HEK293 (cell line): ENCODE measurements around the gene TMEM232.

Experiments
- CTCF ChIA-PET: fragments of 350-600 bp; formaldehyde crosslinking; extraction: SDS; loops from one replicate; lab custom pipeline; 2021; ENCODE audit warnings: antibody characterized with exemption; lab: Yijun Ruan, JAX
- POLR2A ChIA-PET: fragments of 300-600 bp; formaldehyde crosslinking; extraction: SDS; loops from one replicate; lab custom pipeline; 2020; ENCODE audit warnings: antibody characterized with exemption, inconsistent platforms; lab: Yijun Ruan, JAX
- H3K27ac ChIP-seq: fragments of 200-500 bp; sonication (Bioruptor generic); 2 replicates; pipeline ENCODE4 v1.5.1; 2014; ENCODE audit warnings: low read depth, low read length, control low read depth, inconsistent platforms; ENCODE audit errors: extremely low read depth
- H3K36me3 ChIP-seq, 2 experiments: fragments of 200-500 bp in 1 of 2; sonication (Bioruptor generic) in 1 of 2; 1 replicate in 1 of 2; 2 replicates in 1 of 2; pipeline ENCODE4 v1.5.1; 2014 to 2017; ENCODE audit warnings: inconsistent platforms in 2 of 2, low read length in 2 of 2; ENCODE audit not compliant: control insufficient read depth in 2 of 2, insufficient read depth in 1 of 2
- H3K4me1 ChIP-seq: fragments of 200-500 bp; sonication (Bioruptor generic); 2 replicates; pipeline ENCODE4 v1.5.1; 2014; ENCODE audit warnings: mild to moderate bottlenecking, low read length, inconsistent platforms; ENCODE audit not compliant: control insufficient read depth, insufficient read depth
- H3K4me3 ChIP-seq: 2 replicates; pipeline ENCODE4 v1.5.1; 2011; ENCODE audit warnings: low read depth, mild to moderate bottlenecking, control low read depth, low read length, moderate library complexity
- H3K9me3 ChIP-seq: fragments of 200-500 bp; sonication (Bioruptor generic); 2 replicates; pipeline ENCODE4 v1.5.1; 2014; ENCODE audit warnings: low read depth, low read length, inconsistent platforms; ENCODE audit not compliant: control insufficient read depth, insufficient read depth
- IKZF3 ChIP-seq: fragments of 450-650 bp; IDR thresholded peaks from 2 replicates; pipeline ENCODE4 v1.5.0; 2018; ENCODE audit warnings: missing biosample characterization, mild to moderate bottlenecking, missing genetic modification characterization, moderate library complexity
- KLF1 ChIP-seq: fragments of 450-650 bp; formaldehyde crosslinking; IDR thresholded peaks from 2 replicates; pipeline ENCODE4 v1.5.1; 2016; ENCODE audit warnings: missing biosample characterization, missing genetic modification characterization
- KLF8 ChIP-seq: fragments of 450-650 bp; formaldehyde crosslinking; IDR thresholded peaks from 2 replicates; pipeline ENCODE4 v1.5.1; 2016; ENCODE audit warnings: missing biosample characterization, missing genetic modification characterization
- PRDM1 ChIP-seq: fragments of 450-650 bp; formaldehyde crosslinking; IDR thresholded peaks from 2 replicates; pipeline ENCODE4; 2016; ENCODE audit warnings: missing biosample characterization, missing genetic modification characterization
- SCRT2 ChIP-seq: fragments of 450-650 bp; formaldehyde crosslinking; IDR thresholded peaks from 2 replicates; pipeline ENCODE4 v1.5.1; 2016; ENCODE audit warnings: missing biosample characterization, missing genetic modification characterization
- ZBTB20 ChIP-seq: fragments of 450-650 bp; formaldehyde crosslinking; IDR thresholded peaks from 2 replicates; pipeline ENCODE4 v1.5.1; 2016; ENCODE audit warnings: missing biosample characterization, missing genetic modification characterization
- ZNF121 ChIP-seq: fragments of 450-650 bp; formaldehyde crosslinking; IDR thresholded peaks from 2 replicates; pipeline ENCODE4 v1.5.1; 2016; ENCODE audit warnings: missing biosample characterization, missing genetic modification characterization
- ZNF239 ChIP-seq: fragments of 450-650 bp; formaldehyde crosslinking; IDR thresholded peaks from 2 replicates; pipeline ENCODE4 v1.5.1; 2016; ENCODE audit warnings: missing biosample characterization, missing genetic modification characterization
- ZNF292 ChIP-seq: fragments of 450-650 bp; formaldehyde crosslinking; IDR thresholded peaks from 2 replicates; pipeline ENCODE4 v1.5.1; 2016; ENCODE audit warnings: low read depth, missing biosample characterization, missing genetic modification characterization, borderline replicate concordance
- ZNF311 ChIP-seq: fragments of 450-650 bp; formaldehyde crosslinking; IDR thresholded peaks from 2 replicates; pipeline ENCODE4 v1.5.1; 2017; ENCODE audit warnings: missing biosample characterization, missing genetic modification characterization, borderline replicate concordance
- ZNF529 ChIP-seq: fragments of 450-650 bp; formaldehyde crosslinking; IDR thresholded peaks from 2 replicates; pipeline ENCODE4 v1.5.1; 2017; ENCODE audit warnings: missing genetic modification characterization, missing biosample characterization; ENCODE audit not compliant: insufficient replicate concordance
- ZNF549 ChIP-seq: fragments of 450-650 bp; IDR thresholded peaks from 2 replicates; pipeline ENCODE4 v1.5.1; 2018; ENCODE audit warnings: missing biosample characterization, missing genetic modification characterization, mild to moderate bottlenecking, inconsistent platforms, moderate library complexity
- ZNF629 ChIP-seq: fragments of 450-650 bp; formaldehyde crosslinking; IDR thresholded peaks from 2 replicates; pipeline ENCODE4 v1.5.1; 2017; ENCODE audit warnings: missing biosample characterization, missing genetic modification characterization
- ZNF658 ChIP-seq: fragments of 450-650 bp; formaldehyde crosslinking; IDR thresholded peaks from 2 replicates; pipeline ENCODE4; 2016; ENCODE audit warnings: missing biosample characterization, missing genetic modification characterization
- TF ChIP-seq, protein P1 (sequence below): IDR thresholded peaks from 2 replicates; pipeline ENCODE4 v1.6.1; 2011; ENCODE audit warnings: mild to moderate bottlenecking, low read depth, low read length, borderline replicate concordance
- TF ChIP-seq, protein P2 (sequence below): fragments of 450-650 bp; formaldehyde crosslinking; IDR thresholded peaks from 2 replicates; pipeline ENCODE4 v1.5.1; 2016; ENCODE audit warnings: missing biosample characterization, missing genetic modification characterization
- TF ChIP-seq, protein P3 (sequence below): fragments of 450-650 bp; formaldehyde crosslinking; IDR thresholded peaks from 2 replicates; pipeline ENCODE4 v1.5.1; 2016; ENCODE audit warnings: missing biosample characterization, missing genetic modification characterization, borderline replicate concordance
- TF ChIP-seq, protein P4 (sequence below): fragments of 450-650 bp; formaldehyde crosslinking; IDR thresholded peaks from 2 replicates; pipeline ENCODE4 v1.5.1; 2017; ENCODE audit warnings: missing biosample characterization, mild to moderate bottlenecking, missing genetic modification characterization, moderate library complexity
- TF ChIP-seq, protein P5 (sequence below): fragments of 450-650 bp; formaldehyde crosslinking; IDR thresholded peaks from 2 replicates; pipeline ENCODE4 v1.5.1; 2016; ENCODE audit warnings: missing biosample characterization, missing genetic modification characterization
- TF ChIP-seq, protein P6 (sequence below): fragments of 450-650 bp; formaldehyde crosslinking; IDR thresholded peaks from 2 replicates; pipeline ENCODE4 v1.5.1; 2016; ENCODE audit warnings: missing biosample characterization, missing genetic modification characterization, borderline replicate concordance

Gene TMEM232

DNA sequence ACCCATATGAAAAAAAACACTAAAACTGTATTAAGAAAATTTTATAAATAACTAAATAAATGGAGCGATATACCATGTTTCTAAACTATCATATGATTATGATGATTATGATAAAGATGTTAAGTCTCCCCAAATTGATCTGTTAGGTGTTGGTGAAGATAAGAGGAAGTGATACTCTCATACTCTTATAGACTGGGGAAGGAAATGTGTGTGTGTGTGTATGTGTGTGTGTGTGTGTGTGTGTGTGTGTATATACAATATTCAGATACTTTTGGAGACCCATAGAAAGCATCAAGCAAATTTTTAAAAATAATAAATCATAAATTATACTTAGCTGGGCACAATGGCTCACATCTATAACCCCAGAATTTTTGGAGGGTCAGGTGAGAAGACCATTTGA lies 62.9 kb downstream of the TMEM232 start:
- H3K9me3 ChIP-seq, result no peaks in the 10 kb centered on the region
- CTCF ChIA-PET, result no interaction called here
- no peak overlapping the region for H3K27ac ChIP-seq
- no peaks in the 10 kb centered on the region for H3K36me3 ChIP-seq
- H3K4me3 ChIP-seq, result no peak overlapping the region
- TF ChIP-seq KLF1 (tag by site-specific recombination) (no peak), ZNF549 (tag by site-specific recombination) (no peak), ZBTB20 (no peak), KLF8 (tag by site-specific recombination) (no peak), ZNF311 (tag by site-specific recombination) (no peak), PRDM1 (tag by site-specific recombination) (no peak), ZNF121 (tag by site-specific recombination) (no peak), ZNF658 (no peak), SCRT2 (tag by site-specific recombination) (no peak), ZNF292 (tag by site-specific recombination) (no peak), ZNF529 (tag by site-specific recombination) (no peak), ZNF629 (tag by site-specific recombination) (no peak), ZNF239 (tag by site-specific recombination) (no peak), IKZF3 (tag by site-specific recombination) (no peak)
- TF ChIP-seq, protein P1, sequence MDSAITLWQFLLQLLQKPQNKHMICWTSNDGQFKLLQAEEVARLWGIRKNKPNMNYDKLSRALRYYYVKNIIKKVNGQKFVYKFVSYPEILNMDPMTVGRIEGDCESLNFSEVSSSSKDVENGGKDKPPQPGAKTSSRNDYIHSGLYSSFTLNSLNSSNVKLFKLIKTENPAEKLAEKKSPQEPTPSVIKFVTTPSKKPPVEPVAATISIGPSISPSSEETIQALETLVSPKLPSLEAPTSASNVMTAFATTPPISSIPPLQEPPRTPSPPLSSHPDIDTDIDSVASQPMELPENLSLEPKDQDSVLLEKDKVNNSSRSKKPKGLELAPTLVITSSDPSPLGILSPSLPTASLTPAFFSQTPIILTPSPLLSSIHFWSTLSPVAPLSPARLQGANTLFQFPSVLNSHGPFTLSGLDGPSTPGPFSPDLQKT, result no peak
- TF ChIP-seq, protein P2, sequence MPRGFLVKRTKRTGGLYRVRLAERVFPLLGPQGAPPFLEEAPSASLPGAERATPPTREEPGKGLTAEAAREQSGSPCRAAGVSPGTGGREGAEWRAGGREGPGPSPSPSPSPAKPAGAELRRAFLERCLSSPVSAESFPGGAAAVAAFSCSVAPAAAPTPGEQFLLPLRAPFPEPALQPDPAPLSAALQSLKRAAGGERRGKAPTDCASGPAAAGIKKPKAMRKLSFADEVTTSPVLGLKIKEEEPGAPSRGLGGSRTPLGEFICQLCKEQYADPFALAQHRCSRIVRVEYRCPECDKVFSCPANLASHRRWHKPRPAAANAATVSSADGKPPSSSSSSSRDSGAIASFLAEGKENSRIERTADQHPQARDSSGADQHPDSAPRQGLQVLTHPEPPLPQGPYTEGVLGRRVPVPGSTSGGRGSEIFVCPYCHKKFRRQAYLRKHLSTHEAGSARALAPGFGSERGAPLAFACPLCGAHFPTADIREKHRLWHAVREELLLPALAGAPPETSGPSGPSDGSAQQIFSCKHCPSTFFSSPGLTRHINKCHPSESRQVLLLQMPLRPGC (tag by site-specific recombination), result no peak
- TF ChIP-seq, protein P3, sequence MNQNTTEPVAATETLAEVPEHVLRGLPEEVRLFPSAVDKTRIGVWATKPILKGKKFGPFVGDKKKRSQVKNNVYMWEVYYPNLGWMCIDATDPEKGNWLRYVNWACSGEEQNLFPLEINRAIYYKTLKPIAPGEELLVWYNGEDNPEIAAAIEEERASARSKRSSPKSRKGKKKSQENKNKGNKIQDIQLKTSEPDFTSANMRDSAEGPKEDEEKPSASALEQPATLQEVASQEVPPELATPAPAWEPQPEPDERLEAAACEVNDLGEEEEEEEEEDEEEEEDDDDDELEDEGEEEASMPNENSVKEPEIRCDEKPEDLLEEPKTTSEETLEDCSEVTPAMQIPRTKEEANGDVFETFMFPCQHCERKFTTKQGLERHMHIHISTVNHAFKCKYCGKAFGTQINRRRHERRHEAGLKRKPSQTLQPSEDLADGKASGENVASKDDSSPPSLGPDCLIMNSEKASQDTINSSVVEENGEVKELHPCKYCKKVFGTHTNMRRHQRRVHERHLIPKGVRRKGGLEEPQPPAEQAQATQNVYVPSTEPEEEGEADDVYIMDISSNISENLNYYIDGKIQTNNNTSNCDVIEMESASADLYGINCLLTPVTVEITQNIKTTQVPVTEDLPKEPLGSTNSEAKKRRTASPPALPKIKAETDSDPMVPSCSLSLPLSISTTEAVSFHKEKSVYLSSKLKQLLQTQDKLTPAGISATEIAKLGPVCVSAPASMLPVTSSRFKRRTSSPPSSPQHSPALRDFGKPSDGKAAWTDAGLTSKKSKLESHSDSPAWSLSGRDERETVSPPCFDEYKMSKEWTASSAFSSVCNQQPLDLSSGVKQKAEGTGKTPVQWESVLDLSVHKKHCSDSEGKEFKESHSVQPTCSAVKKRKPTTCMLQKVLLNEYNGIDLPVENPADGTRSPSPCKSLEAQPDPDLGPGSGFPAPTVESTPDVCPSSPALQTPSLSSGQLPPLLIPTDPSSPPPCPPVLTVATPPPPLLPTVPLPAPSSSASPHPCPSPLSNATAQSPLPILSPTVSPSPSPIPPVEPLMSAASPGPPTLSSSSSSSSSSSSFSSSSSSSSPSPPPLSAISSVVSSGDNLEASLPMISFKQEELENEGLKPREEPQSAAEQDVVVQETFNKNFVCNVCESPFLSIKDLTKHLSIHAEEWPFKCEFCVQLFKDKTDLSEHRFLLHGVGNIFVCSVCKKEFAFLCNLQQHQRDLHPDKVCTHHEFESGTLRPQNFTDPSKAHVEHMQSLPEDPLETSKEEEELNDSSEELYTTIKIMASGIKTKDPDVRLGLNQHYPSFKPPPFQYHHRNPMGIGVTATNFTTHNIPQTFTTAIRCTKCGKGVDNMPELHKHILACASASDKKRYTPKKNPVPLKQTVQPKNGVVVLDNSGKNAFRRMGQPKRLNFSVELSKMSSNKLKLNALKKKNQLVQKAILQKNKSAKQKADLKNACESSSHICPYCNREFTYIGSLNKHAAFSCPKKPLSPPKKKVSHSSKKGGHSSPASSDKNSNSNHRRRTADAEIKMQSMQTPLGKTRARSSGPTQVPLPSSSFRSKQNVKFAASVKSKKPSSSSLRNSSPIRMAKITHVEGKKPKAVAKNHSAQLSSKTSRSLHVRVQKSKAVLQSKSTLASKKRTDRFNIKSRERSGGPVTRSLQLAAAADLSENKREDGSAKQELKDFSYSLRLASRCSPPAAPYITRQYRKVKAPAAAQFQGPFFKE (tag by site-specific recombination), result no peak
- TF ChIP-seq, protein P4, sequence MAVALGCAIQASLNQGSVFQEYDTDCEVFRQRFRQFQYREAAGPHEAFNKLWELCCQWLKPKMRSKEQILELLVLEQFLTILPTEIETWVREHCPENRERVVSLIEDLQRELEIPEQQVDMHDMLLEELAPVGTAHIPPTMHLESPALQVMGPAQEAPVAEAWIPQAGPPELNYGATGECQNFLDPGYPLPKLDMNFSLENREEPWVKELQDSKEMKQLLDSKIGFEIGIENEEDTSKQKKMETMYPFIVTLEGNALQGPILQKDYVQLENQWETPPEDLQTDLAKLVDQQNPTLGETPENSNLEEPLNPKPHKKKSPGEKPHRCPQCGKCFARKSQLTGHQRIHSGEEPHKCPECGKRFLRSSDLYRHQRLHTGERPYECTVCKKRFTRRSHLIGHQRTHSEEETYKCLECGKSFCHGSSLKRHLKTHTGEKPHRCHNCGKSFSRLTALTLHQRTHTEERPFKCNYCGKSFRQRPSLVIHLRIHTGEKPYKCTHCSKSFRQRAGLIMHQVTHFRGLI (tag by site-specific recombination), result no peak
- TF ChIP-seq, protein P5, sequence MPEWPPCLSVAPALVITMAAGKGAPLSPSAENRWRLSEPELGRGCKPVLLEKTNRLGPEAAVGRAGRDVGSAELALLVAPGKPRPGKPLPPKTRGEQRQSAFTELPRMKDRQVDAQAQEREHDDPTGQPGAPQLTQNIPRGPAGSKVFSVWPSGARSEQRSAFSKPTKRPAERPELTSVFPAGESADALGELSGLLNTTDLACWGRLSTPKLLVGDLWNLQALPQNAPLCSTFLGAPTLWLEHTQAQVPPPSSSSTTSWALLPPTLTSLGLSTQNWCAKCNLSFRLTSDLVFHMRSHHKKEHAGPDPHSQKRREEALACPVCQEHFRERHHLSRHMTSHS (tag by site-specific recombination), result no peak
- TF ChIP-seq, protein P6, sequence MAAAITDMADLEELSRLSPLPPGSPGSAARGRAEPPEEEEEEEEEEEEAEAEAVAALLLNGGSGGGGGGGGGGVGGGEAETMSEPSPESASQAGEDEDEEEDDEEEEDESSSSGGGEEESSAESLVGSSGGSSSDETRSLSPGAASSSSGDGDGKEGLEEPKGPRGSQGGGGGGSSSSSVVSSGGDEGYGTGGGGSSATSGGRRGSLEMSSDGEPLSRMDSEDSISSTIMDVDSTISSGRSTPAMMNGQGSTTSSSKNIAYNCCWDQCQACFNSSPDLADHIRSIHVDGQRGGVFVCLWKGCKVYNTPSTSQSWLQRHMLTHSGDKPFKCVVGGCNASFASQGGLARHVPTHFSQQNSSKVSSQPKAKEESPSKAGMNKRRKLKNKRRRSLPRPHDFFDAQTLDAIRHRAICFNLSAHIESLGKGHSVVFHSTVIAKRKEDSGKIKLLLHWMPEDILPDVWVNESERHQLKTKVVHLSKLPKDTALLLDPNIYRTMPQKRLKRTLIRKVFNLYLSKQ (tag by site-specific recombination), result no peak
- no peaks in the 10 kb centered on the region for H3K4me1 ChIP-seq
- POLR2A ChIA-PET, result no interaction called here
